HepG2 (cell line): ENCODE measurements around the gene CNFN. TPM values are rescaled to one million over a fixed set of nuclear protein-coding genes. Genes with fewer than 3 reads are reported as not detected.

Experiments
- ATAC-seq: fragments of 200-7000 bp; cut with Tn5 transposase; 3 replicates; pipeline ENCODE4 v1.9.1; 2020; ENCODE audit warnings: mild to moderate bottlenecking, moderate library complexity
- BruUV-seq: library from RNA; stranded (reverse); fragments of 400-500 nt; replicated peaks from 2 replicates; lab custom pipeline; 2021; lab: Mats Ljungman, UMichigan
- CTCF ChIA-PET: fragments of 300-600 bp; formaldehyde crosslinking; extraction: SDS; loops from one replicate; lab custom pipeline; 2021; ENCODE audit warnings: low total read pairs, inconsistent platforms, low intra/inter-chr PET ratio; lab: Yijun Ruan, JAX
- POLR2A ChIA-PET: fragments of 350-600 bp; sonication (Branson Sonifier 250); formaldehyde crosslinking; loops from one replicate; lab custom pipeline; 2020; ENCODE audit warnings: antibody characterized with exemption, inconsistent platforms; lab: Yijun Ruan, JAX
- DNase-seq: peaks from one replicate; pipeline ENCODE4 v3.0.0-alpha.2; 2015; ENCODE audit warnings: low spot score
- FAIRE-seq: peaks from 3 replicates; lab custom pipeline; 2011; peaks lifted over from hg19 to GRCh38; lab: Jason Lieb, UNC
- H2AFZ ChIP-seq: one replicate; pipeline ENCODE4 v1.6.1; 2011; ENCODE audit warnings: low read length, inconsistent platforms
- H3K27ac ChIP-seq: fragments of 300-600 bp; 3 replicates; pipeline ENCODE4 v1.8.0; 2011; ENCODE audit warnings: mixed run types, mild to moderate bottlenecking, mixed read lengths, low read length, inconsistent platforms; ENCODE audit not compliant: insufficient read depth; ENCODE audit errors: extremely low read length
- H3K27me3 ChIP-seq, 2 experiments: fragments of 200-600 bp in 1 of 2; 2 replicates in 1 of 2; 3 replicates in 1 of 2; pipeline versions ENCODE4 v1.6.0 to v1.8.0; 2011; ENCODE audit warnings: low read length in 2 of 2, mild to moderate bottlenecking in 2 of 2, moderate library complexity in 2 of 2, inconsistent platforms in 1 of 2; ENCODE audit not compliant: insufficient read depth in 2 of 2, control insufficient read depth in 1 of 2
- H3K36me3 ChIP-seq, 2 experiments: fragments of 200-600 bp in 1 of 2; replicated peaks in 1 of 2; 2 replicates in 1 of 2; 3 replicates in 1 of 2; pipeline versions ENCODE4 v1.5.1 to v1.8.0; 2011; ENCODE audit warnings: low read length in 2 of 2, inconsistent platforms in 1 of 2; ENCODE audit not compliant: insufficient read depth in 2 of 2, control insufficient read depth in 1 of 2
- H3K4me1 ChIP-seq: 2 replicates; pipeline ENCODE4 v1.5.1; 2012; ENCODE audit warnings: low read length, inconsistent platforms; ENCODE audit not compliant: insufficient read depth
- H3K4me2 ChIP-seq: 2 replicates; pipeline ENCODE4 v1.6.0; 2011; ENCODE audit warnings: low read depth, low read length, inconsistent platforms
- H3K4me3 ChIP-seq, 3 experiments: fragments of 200-600 bp in 1 of 3; sonication (generic), shearing (Covaris generic) in 1 of 3; replicated peaks in 1 of 3; 2 replicates each; pipeline ENCODE4 v1.5.1; 2011 to 2016; ENCODE audit warnings: low read length in 3 of 3, inconsistent platforms in 2 of 3, low read depth in 2 of 3, mild to moderate bottlenecking in 2 of 3, control low read depth in 1 of 3, mixed read lengths in 1 of 3; ENCODE audit not compliant: insufficient read depth in 1 of 3
- H3K79me2 ChIP-seq: one replicate; pipeline ENCODE4 v1.6.1; 2011; ENCODE audit warnings: low read length, inconsistent platforms; ENCODE audit not compliant: insufficient read depth
- H3K9ac ChIP-seq: 2 replicates; pipeline ENCODE4 v1.6.0; 2011; ENCODE audit warnings: mild to moderate bottlenecking, low read depth, low read length, inconsistent platforms; ENCODE audit not compliant: insufficient read depth
- H3K9me3 ChIP-seq: 2 replicates; pipeline ENCODE4 v1.5.1; 2012; ENCODE audit warnings: mild to moderate bottlenecking, low read length
- H4K20me1 ChIP-seq: 2 replicates; pipeline ENCODE4 v1.6.0; 2011; ENCODE audit warnings: inconsistent platforms, mild to moderate bottlenecking, low read length, moderate library complexity; ENCODE audit not compliant: insufficient read depth
- HCFC1 ChIP-seq: fragments of 150-350 bp; IDR thresholded peaks from 2 replicates; pipeline ENCODE4 v1.6.1; 2014; ENCODE audit warnings: low read depth, low read length
- ZNF280D ChIP-seq: sonication (generic); formaldehyde crosslinking; IDR thresholded peaks from 2 replicates; pipeline ENCODE4 v1.5.1; 2020; ENCODE audit warnings: mild to moderate bottlenecking, missing genetic modification reagents
- ZNF770 ChIP-seq: sonication (generic); formaldehyde crosslinking; IDR thresholded peaks from 2 replicates; pipeline ENCODE4 v1.5.0; 2020; ENCODE audit warnings: mild to moderate bottlenecking, missing genetic modification reagents
- WGBS: methylation state at CpG from one replicate; pipeline ENCODE4 v1.1.6; 2017; ENCODE audit warnings: low lambda C conversion rate; 5-methylcytosine and 5-hydroxymethylcytosine counted together
- in situ Hi-C: cut with HindIII; loops from 2 replicates; pipeline ENCODE4 v1.10.0; 2017; ENCODE audit warnings: low pct_unique_long_range_greater_than_20kb; ENCODE audit not compliant: extremely low pct_ligation_motif_present
- intact Hi-C: fragments of 100-400 bp; cut with micrococcal nuclease; formaldehyde crosslinking; loops from one replicate; pipeline ENCODE4 v1.10.0; 2022; ENCODE audit not compliant: unreplicated experiment
- polyA plus RNA-seq, 8 experiments: library from polyadenylated mRNA; depleted of rRNA in 3 of 8; stranded (reverse) in 7 of 8; unstranded in 1 of 8; fragments of >200 nt; fragmentation: Illumina TruSeq in 4 of 8; extraction: Trizol in 4 of 8; gene quantifications; 2 replicates each; pipeline versions ENCODE4 v1.2.1 to v1.2.3, GENCODE V29; 2011 to 2016; ENCODE audit warnings: low read depth in 4 of 8, missing spikeins in 1 of 8, mixed read lengths in 1 of 8; ENCODE audit not compliant: insufficient read depth in 1 of 8
- total RNA-seq, 5 experiments: library from RNA; depleted of rRNA; stranded (reverse); fragments of >200 nt; fragmentation: Illumina TruSeq; extraction: Trizol; gene quantifications; 2 replicates each; pipeline ENCODE4 v1.2.3, GENCODE V29; 2016; ENCODE audit warnings: low read depth in 1 of 5

CNFN gene
- total and polyA plus RNA-seq, 2 of the 13 experiments (the other 11 are each of a cell fraction or from before 2014, with no cell fraction given), result 0.35 to 1.1 TPM

GRCh38 chr19:42421591-42422031, 31.5 kb upstream of the CNFN start (continued):
- no peak for TF ChIP-seq ZNF280D

DNA sequence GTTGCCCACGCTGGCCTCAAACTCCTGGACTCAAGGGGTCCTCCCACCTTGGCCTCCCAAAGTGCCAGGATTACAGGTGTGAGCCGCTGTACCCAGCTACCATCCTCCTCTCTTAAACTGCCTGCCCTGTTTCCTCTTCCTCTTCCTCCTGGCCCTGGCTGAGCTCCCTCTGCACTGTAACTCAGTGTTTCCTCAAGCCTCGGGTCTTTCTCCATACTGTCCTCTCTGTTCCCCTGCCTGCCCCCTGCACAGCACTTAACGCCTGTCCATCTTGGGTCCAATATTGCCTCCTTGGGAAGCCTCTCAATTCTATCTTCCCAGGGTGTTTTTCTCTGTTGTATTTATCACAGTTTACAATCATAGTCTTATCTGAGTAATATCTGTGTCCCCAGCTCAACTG, 31.0 kb upstream of the CNFN start:
- H3K27ac ChIP-seq, result no peak overlapping the region
- in situ Hi-C loops, result no loop called here
- 52% methylated on average over 4 of the region's 4 CpGs for WGBS
- H3K4me1 ChIP-seq, result peaks cover 55% of the 10 kb centered on the region
- BruUV-seq, result no TSS peak
- no peaks in the 10 kb centered on the region for H4K20me1 ChIP-seq
- ChIA-PET CTCF (interaction anchor here (1.5 to 2.3 kb wide), 3 partner anchors 13 to 108 kb away, joined by 4 to 38 read pairs (median 13); partner anchors contain the start of gene CEACAM1), POLR2A (interaction anchor here (2.6 kb wide), 1 partner anchor 12 kb away, joined by 13 read pairs; no protein-coding TSS in a partner anchor)
- intact Hi-C loops, result no loop called here
- DNase-seq (no peak), FAIRE-seq (no peak), ATAC-seq (no peak)
- no peak overlapping the region for H3K9ac ChIP-seq
- no peak overlapping the region for H3K4me3 ChIP-seq
- no peaks in the 10 kb centered on the region for H3K79me2 ChIP-seq
- TF ChIP-seq HCFC1, result no peak
- peak; percentile 5; the same call in 1 of the 2 replicates for TF ChIP-seq ZNF770 (CRISPR knock-in tag)
- no peaks in the 10 kb centered on the region for H3K9me3 ChIP-seq
- peaks cover 4 to 31% of the 10 kb centered on the region in 2 experiments for H3K27me3 ChIP-seq
- H2AFZ ChIP-seq, result no peak overlapping the region
- H3K4me2 ChIP-seq, result no peak overlapping the region
- no peaks in the 10 kb centered on the region for H3K36me3 ChIP-seq
